SJCRH30 (cell line): ENCODE measurements around the gene SMAD7. TPM values are rescaled to one million over a fixed set of nuclear protein-coding genes. Genes with fewer than 3 reads are reported as not detected.
A peak's percentile ranks its signal among the peaks of the same experiment; 100 is the strongest.

Experiments used
- DNase-seq, 2 experiments: peaks; one replicate each; pipeline ENCODE4 v3.0.0-alpha.2; 2015 to 2020
- H3K27ac ChIP-seq: fragments of 250-450 bp; sonication (Bioruptor Pico); 2 replicates; pipeline ENCODE4 v1.5.1; 2020; ENCODE audit warnings: mild to moderate bottlenecking, moderate library complexity
- H3K27me3 ChIP-seq: fragments of 250-450 bp; sonication (Bioruptor Pico); 2 replicates; pipeline ENCODE4 v1.5.1; 2020; ENCODE audit warnings: mild to moderate bottlenecking, moderate library complexity
- H3K36me3 ChIP-seq: fragments of 250-450 bp; sonication (Bioruptor Pico); 2 replicates; pipeline ENCODE4 v1.5.1; 2020; ENCODE audit warnings: mild to moderate bottlenecking, moderate library complexity
- H3K4me1 ChIP-seq: fragments of 250-450 bp; sonication (Bioruptor Pico); 2 replicates; pipeline ENCODE4 v1.5.1; 2020; ENCODE audit warnings: mild to moderate bottlenecking, moderate library complexity
- H3K4me3 ChIP-seq: fragments of 250-450 bp; sonication (Bioruptor Pico); 2 replicates; pipeline ENCODE4 v1.5.1; 2020; ENCODE audit warnings: mild to moderate bottlenecking, moderate library complexity
- H3K9me3 ChIP-seq: fragments of 250-450 bp; sonication (Bioruptor Pico); replicated peaks from 2 replicates; pipeline ENCODE4 v1.5.1; 2020; ENCODE audit warnings: mild to moderate bottlenecking, moderate library complexity
- total RNA-seq: library from RNA; depleted of rRNA; stranded (reverse); fragments of >200 nt; shearing (Covaris generic); gene quantifications from 2 replicates; pipeline ENCODE4 v1.2.3, GENCODE V29; 2014

SMAD7 gene
- total RNA-seq, 1 experiment from 2014 or later: 3.0 TPM

DNA sequence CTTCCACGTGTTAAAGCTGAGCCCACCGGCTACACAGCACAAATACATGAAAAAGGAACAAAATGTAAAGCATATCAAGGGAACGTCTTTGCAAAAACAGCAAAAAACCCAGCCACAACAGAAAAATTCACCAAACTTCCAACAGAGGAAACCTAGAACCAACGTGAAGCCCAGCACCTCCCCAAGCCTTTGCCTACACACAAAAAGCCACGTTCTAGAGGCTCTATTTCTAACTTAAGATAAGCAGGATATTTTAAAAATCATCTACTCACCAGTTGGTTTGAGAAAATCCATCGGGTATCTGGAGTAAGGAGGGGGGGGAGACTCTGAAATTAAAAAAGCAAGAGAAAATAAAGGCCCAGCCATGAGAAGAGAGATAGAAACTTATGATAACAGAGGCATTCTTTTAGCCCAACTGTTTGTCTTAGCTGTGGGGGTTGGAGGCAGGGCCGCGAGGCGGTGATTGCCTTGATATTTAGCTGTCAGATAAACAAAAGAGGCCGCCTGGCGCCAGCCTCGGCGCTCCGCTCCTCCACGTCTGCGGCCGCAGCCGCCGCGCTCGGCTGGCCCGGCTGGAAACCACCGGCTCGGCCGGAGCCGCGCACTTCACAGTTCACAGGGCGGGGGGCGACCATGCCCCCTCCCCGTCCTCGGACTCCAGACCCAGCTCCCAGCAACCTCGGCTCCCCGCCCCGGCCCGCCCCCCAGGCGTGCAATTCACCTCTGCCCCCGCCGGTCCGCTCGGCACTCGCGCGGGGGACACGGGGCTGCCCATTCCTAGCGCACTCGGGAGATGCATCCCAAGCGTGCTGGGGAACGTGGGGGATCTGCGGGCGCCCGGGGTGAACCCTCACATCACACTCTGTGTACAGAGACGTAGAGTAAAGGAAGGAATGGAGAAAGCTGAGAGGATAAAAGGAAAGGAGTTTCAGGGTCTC lies 2.4 kb downstream of the SMAD7 start:
- Histone ChIP-seq H3K36me3 (no peaks in the 10 kb centered on the region), H3K9me3 (no peaks in the 10 kb centered on the region), H3K27me3 (no peaks in the 10 kb centered on the region), H3K4me3 (peak overlapping the region; percentile 67), H3K27ac (peak overlapping the region; percentile 28; the same call in 1 of the 2 replicates), H3K4me1 (peaks cover 27% of the 10 kb centered on the region)
- DNase-seq: peak; percentile 56 to 60

DNA sequence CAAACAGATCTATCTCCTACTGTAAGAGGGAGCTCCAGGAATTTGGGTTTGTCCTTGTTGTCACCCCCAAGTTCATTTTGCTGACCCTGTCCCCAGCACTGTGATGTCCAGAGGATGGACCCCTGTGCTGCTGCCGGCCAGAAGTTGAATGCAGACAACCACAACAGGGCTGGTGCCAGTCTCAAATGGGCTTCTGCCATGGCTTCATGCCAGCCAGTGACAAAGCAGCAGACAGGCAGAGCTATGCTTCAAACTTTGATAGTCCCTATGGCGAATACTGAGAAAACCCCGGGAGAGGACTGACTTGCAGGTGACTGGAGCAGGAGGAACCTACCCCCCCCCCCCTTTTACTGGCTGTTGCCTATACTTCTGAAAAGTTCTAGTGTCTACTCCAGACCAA lies 3.2 kb downstream of the SMAD7 start:
- Histone ChIP-seq H3K36me3 (no peaks in the 10 kb centered on the region), H3K9me3 (no peaks in the 10 kb centered on the region), H3K4me1 (peaks cover 35% of the 10 kb centered on the region), H3K27ac (no peak overlapping the region), H3K4me3 (peak overlapping the region; percentile 67), H3K27me3 (no peaks in the 10 kb centered on the region)
- DNase-seq: no peak

DNA sequence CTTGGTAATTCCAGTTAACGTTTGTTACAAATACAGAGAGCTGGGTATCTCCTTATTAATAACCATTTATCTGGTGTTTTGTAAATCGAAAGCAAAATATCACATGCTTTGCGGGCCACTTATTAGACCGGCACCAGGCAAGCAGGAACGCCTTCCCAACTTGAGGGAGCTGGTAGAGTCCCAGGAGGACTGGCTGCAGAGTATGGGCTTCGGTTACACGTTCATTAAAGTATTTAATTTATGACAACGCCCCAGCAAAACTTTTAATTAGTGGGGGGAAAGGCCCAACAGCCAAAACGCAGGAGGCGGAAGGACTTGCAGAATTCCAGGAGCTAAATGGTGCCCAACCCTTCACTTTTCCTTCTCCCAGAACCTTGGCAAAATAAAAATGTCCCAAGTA lies 3.7 kb downstream of the SMAD7 start:
- H3K27ac ChIP-seq: no peak overlapping the region
- H3K27me3 ChIP-seq: no peaks in the 10 kb centered on the region
- no peak for DNase-seq
- H3K4me1 ChIP-seq: peaks cover 40% of the 10 kb centered on the region
- H3K9me3 ChIP-seq: no peaks in the 10 kb centered on the region
- no peak overlapping the region for H3K4me3 ChIP-seq
- H3K36me3 ChIP-seq: no peaks in the 10 kb centered on the region

DNA sequence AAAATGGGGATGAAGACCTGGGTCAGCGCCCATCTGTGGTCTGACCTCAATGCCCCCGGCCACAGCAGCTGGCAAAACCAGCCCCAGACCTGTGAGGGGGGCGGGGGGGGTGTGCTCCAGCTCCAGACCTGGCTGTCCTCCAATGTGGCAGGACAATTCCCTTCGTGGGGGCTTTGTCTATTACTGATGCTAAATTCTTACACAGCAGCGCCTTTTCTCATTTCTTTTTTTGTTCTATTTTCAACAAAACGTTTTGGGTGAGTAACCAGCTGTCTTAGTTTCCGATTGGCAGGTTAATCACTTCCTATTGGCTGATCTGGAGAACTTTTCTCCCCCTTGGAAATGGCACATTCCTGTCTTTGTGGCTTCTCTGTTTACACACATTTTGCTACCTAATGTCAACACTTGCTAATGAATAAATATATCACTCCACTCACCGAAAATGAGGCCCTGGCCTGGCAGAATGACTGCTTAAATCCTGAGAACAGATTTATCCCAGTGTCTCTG lies 4.4 kb downstream of the SMAD7 start:
- peak; percentile 83 to 84 for DNase-seq
- Histone ChIP-seq H3K9me3 (no peaks in the 10 kb centered on the region), H3K27me3 (no peaks in the 10 kb centered on the region), H3K27ac (peak overlapping the region; percentile 40), H3K4me1 (peaks cover 47% of the 10 kb centered on the region), H3K36me3 (no peaks in the 10 kb centered on the region), H3K4me3 (no peak overlapping the region)

DNA sequence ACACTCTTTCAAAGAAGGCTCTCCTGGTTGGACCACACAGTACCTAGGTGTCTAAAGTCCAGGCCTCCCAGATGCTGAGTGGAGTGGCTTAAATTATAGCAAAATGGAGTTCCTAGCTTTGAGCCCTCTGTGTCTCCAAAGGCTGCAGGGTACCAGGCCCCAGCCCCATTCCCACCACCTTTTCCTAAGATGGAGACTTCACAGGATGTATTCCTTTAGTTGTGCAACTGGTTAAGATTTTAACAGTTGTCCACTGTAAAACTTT lies 4.9 kb downstream of the SMAD7 start:
- no peaks in the 10 kb centered on the region for H3K27me3 ChIP-seq
- no peak overlapping the region for H3K27ac ChIP-seq
- no peaks in the 10 kb centered on the region for H3K36me3 ChIP-seq
- no peaks in the 10 kb centered on the region for H3K9me3 ChIP-seq
- peaks cover 48% of the 10 kb centered on the region for H3K4me1 ChIP-seq
- H3K4me3 ChIP-seq: no peak overlapping the region
- no peak for DNase-seq

DNA sequence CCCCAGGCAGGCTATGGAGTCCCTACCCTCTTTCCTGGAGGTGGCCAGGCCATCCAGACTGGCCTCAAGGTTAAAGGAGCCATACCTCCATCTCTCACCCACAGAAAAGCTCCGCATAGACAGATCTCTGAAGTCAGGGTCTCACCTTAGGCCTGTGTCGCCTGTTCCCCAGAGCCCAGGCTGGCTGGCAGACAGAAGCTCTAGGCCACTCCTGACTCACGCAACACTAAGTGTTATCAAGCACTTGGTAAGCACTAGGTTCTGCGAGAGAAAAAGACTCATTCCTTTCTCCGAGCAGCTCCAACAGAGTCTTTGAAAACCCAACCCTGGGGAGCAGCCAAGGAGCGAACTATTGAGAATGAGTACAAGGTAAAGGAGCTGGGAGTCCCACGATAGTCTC lies 6.1 kb downstream of the SMAD7 start:
- no peak overlapping the region for H3K4me3 ChIP-seq
- H3K9me3 ChIP-seq: no peaks in the 10 kb centered on the region
- no peak for DNase-seq
- H3K27me3 ChIP-seq: no peaks in the 10 kb centered on the region
- H3K36me3 ChIP-seq: no peaks in the 10 kb centered on the region
- no peak overlapping the region for H3K27ac ChIP-seq
- peaks cover 48% of the 10 kb centered on the region for H3K4me1 ChIP-seq

DNA sequence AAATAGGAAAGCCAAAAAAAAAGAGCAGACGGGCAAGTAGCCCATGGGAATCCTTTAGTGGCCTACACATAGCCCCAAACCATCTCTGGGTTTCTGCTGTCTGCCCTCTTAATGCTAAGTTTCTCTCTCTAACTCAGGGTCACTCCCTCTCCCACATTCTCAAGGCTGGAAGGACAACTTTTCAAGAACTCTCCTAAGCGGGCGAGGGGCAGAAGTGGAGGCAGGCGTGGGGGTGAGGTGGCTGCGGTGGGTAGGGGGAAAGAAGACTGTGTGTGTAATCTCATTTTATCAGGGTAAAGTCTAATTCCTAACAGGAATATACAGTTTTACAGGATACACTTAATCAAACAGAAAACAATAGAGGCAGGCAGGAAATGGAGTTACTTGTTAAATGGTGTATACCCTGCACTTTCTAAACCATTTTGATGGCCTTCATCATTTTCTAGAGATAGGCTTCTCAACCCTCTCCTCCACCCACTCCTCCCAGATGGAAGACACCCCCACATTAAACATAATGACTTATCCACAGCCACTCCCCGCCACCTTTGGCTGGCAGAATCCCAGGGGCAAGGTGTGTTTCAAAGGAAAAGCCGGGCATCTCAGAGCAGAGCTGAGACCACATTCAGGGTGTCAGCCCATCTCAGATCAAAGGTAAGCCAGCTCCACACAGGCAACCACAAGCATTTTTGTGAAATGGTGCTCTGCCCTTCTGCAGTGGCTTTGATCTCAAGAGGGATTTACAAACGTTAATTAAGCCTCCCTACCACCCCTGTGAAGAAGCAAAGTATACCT lies 6.8 kb downstream of the SMAD7 start:
- no peak for DNase-seq
- Histone ChIP-seq H3K27me3 (no peaks in the 10 kb centered on the region), H3K27ac (no peak overlapping the region), H3K4me1 (peaks cover 48% of the 10 kb centered on the region), H3K4me3 (no peak overlapping the region), H3K9me3 (no peaks in the 10 kb centered on the region), H3K36me3 (no peaks in the 10 kb centered on the region)

DNA sequence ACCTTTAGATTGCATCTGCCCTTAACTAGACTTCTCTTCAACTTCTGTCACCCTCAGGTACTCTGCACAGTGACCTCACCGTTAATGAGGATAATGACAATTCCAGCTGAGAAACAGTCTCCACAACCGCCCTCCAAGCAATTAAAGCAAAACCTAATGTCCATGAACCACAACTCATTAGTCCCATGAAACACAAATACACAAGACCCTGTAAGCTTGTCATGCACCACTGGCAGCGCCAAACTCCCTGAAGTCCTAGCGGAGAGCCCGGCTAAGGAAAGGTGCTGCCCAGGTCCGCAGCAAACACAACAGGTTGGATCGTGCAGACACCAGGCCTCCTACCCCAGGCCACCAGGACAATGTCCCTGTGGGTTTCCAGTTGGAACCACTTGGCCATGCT lies 7.4 kb downstream of the SMAD7 start:
- Histone ChIP-seq H3K4me1 (peaks cover 48% of the 10 kb centered on the region), H3K27ac (peak overlapping the region; percentile 79), H3K9me3 (no peaks in the 10 kb centered on the region), H3K36me3 (no peaks in the 10 kb centered on the region), H3K27me3 (no peaks in the 10 kb centered on the region), H3K4me3 (no peak overlapping the region)
- DNase-seq: no peak

DNA sequence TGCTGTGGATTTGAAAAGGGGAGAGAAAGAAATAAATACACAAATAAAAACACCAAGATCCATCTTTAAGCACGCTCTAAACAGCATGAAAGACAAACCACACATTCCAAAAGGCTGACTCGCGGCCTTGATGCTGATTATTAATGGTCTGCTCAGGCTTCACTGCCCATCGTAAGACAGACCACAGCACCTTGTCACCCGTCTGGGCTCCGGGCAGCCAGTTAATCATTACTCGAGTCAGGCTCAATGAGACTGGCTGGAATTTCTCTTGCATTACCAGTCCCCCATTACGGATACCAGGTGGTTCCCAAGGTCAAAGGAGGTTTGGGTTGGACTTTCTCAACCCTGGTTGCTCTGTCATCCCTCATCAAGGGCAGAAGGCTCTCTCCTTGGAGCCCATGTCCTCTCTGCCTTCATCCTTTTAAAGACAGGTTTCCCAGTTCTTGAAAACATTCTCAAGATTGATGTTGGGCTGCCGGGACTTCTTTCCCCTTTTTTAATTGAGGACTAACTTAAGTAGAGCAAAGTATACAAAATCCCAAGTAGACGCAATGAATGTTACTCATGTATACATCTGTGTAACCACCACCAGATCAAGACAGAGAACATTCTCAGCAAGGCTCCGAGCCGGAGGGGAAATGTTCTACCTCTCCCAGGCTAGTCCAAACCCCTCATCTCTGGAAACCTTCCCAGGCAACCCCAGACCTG lies 8.1 kb downstream of the SMAD7 start:
- Histone ChIP-seq H3K27ac (peak overlapping the region; percentile 79), H3K27me3 (no peaks in the 10 kb centered on the region), H3K4me1 (peaks cover 45% of the 10 kb centered on the region), H3K36me3 (no peaks in the 10 kb centered on the region), H3K9me3 (no peaks in the 10 kb centered on the region), H3K4me3 (no peak overlapping the region)
- peak; percentile 61 to 68 for DNase-seq

DNA sequence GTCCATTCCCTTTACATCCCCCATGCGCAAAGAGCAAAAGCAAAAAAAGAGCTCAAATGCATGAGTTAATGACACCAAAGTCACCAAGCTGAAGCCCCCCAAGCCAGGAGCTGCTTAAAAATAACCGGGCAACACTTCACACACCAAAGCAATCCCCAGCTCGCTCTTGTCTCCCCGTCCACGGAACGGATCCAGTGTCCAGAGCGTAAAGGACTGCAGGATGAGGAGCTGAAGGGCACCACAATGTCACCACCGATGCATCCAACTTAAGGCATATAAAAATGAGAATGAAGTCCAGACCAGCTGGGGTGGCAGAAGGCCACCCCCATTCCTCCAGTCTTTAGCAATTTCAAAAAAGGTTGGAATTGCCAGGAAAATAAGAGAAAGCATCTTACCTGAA lies 8.7 kb downstream of the SMAD7 start:
- Histone ChIP-seq H3K27ac (peak overlapping the region; percentile 79), H3K36me3 (no peaks in the 10 kb centered on the region), H3K4me3 (no peak overlapping the region), H3K9me3 (no peaks in the 10 kb centered on the region), H3K4me1 (peaks cover 38% of the 10 kb centered on the region), H3K27me3 (no peaks in the 10 kb centered on the region)
- DNase-seq: no peak

DNA sequence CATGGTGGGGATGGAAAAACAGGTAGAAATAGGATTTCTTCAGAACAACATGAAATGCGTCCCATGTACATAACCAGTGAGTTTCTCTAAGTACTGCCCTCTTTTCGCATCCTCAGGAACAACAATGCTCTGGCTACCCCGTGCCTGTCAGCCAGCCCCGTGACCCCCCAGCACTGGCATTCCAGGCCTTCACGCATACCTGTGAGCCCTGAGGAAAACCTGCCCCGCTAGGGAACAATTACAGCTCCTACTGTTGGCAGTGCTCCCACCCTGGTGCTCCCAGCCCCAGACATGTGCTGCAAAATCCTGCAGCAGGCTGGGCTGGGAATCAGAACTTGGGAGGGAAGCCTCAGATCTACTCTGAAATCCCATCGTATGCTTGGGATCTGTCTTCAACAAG lies 9.1 kb downstream of the SMAD7 start:
- DNase-seq: no peak
- Histone ChIP-seq H3K36me3 (no peaks in the 10 kb centered on the region), H3K4me3 (no peak overlapping the region), H3K9me3 (no peaks in the 10 kb centered on the region), H3K4me1 (peaks cover 34% of the 10 kb centered on the region), H3K27ac (peak overlapping the region; percentile 79; the same call in 1 of the 2 replicates), H3K27me3 (no peaks in the 10 kb centered on the region)

DNA sequence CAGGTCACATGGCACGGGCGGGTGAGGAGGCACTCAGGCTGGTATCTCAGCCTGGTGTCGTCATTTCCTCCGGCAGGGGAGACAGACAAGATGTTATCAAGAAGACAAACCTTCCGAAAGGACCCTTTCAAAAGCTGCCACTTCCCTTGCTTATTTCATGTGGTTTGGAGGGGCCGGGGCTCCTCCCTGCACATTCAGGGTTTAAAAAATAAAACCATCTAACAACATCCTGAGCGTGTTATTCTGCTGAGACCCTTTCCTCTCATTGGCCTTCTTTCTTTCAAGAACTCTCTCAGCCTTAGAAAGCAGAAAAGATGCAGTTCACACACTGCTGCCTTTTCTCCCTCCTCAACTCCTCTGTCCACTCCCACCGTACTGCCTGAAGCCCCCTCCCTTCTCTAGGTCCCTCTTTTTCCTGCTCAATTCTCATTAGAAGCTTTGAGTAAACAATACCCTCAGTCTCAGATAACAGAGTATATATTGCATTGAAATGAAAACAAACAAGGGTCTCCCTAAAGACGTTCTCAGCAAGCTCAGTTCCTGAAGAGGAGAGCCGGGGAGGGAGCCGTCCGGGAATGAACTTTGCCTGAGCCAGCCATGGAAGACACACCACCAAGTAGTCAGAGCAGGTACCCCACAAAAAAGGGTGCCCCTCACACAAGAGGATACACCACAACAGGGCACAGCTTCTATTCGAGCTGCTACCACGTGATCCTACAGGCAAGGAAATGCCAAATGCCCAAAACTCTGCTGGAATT lies 9.7 kb downstream of the SMAD7 start:
- Histone ChIP-seq H3K36me3 (no peaks in the 10 kb centered on the region), H3K27ac (no peak overlapping the region), H3K27me3 (no peaks in the 10 kb centered on the region), H3K9me3 (no peaks in the 10 kb centered on the region), H3K4me3 (no peak overlapping the region), H3K4me1 (peaks cover 32% of the 10 kb centered on the region)
- DNase-seq: no peak

DNA sequence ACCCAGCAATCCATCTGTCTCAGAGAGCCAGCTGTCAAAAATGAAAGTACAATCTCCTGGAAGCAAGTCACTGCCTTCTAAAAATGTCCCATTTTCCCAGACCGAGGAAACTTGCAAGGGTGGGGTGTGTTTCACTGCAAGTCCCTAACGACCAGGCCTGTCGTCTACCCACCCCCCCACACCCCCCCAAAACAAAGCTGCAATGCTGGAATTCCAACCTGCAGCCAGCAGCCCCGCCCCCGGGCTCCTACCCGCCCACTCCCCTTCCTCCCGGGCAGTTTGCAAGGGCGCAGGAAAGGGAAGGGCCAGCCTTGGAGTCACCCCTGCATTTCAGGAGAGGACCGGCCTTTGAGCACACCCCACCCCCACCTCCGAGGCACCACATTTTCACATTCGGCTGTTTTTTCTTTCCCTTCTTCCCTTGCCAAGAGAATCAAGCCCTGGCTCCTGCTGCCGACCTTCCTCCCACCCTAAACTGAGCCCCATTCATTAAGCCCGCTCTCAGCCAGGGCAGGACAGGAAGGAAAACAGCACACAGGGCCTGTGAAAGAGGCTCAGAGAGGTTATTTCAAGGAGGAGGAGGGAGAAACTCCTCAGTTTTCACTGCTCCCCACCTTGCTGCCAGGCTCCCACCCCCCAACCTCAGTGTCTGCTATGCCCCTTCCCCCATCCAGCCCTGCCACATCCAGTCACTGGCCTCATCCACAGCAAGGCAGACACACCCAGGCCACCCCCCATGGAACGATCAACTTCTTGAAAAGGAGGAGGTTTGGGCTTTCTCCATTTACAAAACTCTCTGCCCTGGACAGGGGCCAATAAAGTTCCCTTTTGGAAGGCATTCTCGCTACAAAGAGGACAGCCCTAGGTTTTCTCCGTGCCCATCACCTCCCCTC lies 11.3 kb downstream of the SMAD7 start:
- no peak for DNase-seq
- H3K27me3 ChIP-seq: no peaks in the 10 kb centered on the region
- no peak overlapping the region for H3K27ac ChIP-seq
- H3K9me3 ChIP-seq: no peaks in the 10 kb centered on the region
- peaks cover 25% of the 10 kb centered on the region for H3K4me1 ChIP-seq
- H3K4me3 ChIP-seq: no peak overlapping the region
- no peaks in the 10 kb centered on the region for H3K36me3 ChIP-seq
